Upper lobe of left lung (tissue), 4 donors: ENCODE measurements around the gene FNDC11.

Experiments
- POLR2A ChIP-seq, 4 donors: fragments of 450-650 bp; IDR thresholded peaks; one replicate each; pipeline ENCODE4 v1.5.1; 2016 to 2017; ENCODE audit warnings: antibody characterized with exemption in 4 of 4, mild to moderate bottlenecking in 2 of 4
- POLR2AphosphoS5 ChIP-seq, 2 donors: sonication (generic); formaldehyde crosslinking; IDR thresholded peaks; one replicate each; pipeline ENCODE4 v1.5.1; 2017; ENCODE audit warnings: antibody characterized with exemption in 2 of 2

GRCh38 chr20:63573647-63574131, 19.7 kb downstream of the FNDC11 start:
- TF ChIP-seq POLR2A (IDR thresholded peaks at IDR 0.05) (no peak), POLR2AphosphoS5 (IDR thresholded peaks at IDR 0.05) (no peak)
